NCI-H226 (cell line): ENCODE results near the gene DUSP10.

Source experiments
- DNase-seq: peaks from one replicate; pipeline ENCODE4 v3.0.0-alpha.2; 2015

The DUSP10 gene

GRCh38 chr1:221728037-221728505 is 13.8 kb downstream of the DUSP10 start:
- DNase-seq: no peak

- DNase-seq: no peak
These were observed 14.5 kb downstream of the DUSP10 start for GRCh38 chr1:221727146-221728036.

DNA sequence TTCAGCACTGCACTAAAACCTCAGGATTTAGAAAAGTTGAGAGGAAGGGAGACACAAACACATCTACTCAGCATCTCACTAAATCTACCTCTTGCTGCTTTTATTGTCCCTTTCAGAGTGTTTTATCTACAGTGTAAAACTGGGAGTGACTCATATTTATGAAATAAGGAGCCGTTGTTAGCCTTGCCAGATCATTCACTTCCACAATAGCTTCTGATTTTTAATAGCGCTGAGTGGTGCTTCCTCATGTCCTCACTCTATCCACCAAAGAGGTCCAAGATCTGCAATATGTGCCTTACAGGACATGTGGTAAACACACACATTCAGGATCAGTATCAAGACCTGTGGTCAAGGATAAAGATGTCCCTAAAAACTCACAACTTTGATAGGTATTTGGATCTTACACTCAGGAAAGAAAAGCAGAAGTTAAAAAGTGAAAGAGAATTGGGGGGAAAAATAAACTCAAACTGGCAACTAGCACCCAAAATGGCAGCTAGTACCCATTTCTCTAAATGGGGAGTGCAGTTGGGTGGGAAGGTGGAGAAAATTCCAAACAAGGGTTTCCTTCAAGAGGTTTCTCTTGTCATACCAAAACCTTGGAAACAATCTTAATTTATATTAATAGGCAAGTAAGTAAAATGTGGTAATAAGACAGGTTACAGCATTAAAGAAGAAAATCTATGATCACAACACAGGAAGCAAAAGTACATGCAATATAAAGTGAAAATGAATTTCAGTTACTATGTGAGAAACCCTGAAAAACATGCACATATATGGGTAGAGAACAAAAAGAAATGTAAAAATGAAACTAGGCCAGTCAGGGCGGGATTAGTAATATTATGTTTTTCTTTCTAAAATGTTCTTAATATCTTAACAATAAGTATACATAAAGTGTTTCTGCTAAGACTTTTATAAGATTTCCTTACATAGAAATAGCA is 15.9 kb downstream of the DUSP10 start:
- no peak for DNase-seq

DNA sequence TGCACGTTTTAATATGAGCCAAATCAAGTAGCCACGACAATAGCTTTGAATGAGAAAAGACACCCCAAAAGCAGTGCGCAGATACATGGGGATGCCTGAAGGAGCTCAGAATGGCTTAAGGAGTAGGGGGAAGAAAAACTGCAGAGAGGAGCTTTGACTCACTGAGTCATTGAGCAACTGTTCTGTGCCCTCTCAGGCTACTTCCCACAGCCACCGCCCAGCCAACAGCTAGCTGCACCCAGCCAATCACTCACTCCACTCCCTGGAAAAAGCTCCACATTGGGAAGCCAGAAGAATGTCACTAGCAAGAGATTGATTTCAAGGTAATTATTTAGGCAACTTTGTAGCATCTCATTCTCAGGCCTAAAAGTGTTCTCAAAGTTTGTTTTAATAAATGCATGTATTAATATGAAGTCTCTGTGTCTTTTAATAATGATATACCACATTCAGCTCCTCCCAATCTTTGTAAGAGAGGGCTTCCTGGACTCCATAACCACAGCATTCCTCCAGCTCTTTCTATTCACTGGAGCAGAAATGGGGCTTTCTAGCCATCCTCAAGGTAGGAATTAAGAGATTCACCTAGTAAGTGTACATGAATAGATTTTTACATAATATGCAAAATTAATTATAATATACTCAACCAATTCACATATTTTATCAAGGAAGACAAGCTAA is 16.8 kb downstream of the DUSP10 start:
- DNase-seq: peak; percentile 22

DNA sequence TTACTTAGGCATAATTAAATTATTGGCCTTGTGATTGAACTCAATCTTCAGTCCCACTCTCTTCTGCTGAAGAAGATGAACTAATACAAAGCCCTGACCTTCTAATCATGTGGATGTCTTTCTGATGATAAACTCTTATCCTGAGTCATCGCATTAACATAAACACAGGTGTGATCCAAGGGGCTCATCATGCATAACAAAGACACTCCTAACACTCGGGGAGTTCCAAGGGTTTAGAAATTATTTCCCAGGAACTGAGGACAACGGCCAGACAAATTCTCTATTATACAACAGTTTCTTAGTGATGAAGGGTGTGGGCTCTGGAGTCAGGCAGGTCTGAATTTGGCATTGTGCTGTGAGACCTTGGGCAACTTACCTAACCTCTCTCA is 18.0 kb downstream of the DUSP10 start:
- DNase-seq: no peak

DNA sequence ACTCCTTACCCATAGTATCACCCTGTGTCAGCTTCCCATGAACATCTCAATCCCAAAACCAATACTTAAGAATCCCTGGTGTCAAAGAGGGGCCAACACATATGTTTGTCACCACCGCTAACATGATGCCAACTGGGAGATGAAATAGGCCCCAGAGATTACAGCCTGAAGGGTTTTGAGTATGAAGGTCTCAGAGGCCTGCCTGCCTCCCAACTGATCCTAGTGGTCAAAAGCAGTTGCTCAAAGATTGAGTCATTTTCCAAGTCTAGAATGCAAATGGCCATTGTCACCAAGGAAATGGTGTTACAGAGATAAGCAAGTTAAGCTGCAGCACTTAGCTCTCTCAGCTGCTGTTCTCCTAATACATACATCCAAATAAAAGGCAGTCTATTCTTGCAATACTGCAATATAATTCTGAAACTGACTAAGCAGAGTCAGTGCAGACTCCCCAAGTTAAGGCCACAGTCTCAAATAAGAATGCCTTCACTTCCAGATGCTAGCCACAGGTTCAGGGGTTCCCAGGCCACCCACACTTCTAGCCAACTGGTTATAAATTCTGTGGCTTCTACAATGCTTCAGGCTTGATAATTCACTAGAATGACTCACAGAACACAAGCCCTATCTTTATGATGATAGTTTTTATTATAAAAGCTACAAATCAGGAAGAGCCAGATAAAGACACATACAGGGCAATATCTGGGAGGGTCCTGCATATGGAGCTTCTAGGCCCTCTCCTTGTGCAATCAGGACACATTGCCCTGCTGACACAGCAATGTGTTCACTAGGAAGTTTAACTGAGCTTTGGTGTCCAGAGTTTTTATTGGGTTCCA is 18.7 kb downstream of the DUSP10 start:
- DNase-seq: no peak

GRCh38 chr1:221722254-221723017 is 19.5 kb downstream of the DUSP10 start:
- no peak for DNase-seq

- DNase-seq: no peak
These were observed 21.3 kb downstream of the DUSP10 start for GRCh38 chr1:221720545-221720944.

- no peak for DNase-seq
These were observed 21.9 kb downstream of the DUSP10 start for GRCh38 chr1:221719987-221720386.

DNA sequence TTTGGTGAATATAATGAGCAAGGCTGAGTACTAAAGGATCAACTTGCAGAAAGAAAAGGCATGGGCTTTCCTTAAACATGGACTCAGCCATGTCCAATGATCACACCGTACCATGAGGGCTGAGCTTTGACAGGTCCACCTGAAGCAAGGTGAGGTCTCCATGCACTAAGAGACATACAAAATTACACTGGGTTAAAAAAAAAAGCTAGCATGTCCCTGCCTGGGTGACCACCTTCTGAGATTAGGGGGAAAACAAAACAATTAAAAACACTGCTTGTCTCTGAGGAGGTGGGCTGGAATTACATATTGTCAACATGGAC is 22.7 kb downstream of the DUSP10 start:
- no peak for DNase-seq

- DNase-seq: peak; percentile 7
These were observed 23.3 kb downstream of the DUSP10 start for GRCh38 chr1:221718381-221719277.

GRCh38 chr1:221717485-221717853 is 24.4 kb downstream of the DUSP10 start:
- no peak for DNase-seq

GRCh38 chr1:221716713-221717484 is 25.0 kb downstream of the DUSP10 start:
- DNase-seq: no peak

DNA sequence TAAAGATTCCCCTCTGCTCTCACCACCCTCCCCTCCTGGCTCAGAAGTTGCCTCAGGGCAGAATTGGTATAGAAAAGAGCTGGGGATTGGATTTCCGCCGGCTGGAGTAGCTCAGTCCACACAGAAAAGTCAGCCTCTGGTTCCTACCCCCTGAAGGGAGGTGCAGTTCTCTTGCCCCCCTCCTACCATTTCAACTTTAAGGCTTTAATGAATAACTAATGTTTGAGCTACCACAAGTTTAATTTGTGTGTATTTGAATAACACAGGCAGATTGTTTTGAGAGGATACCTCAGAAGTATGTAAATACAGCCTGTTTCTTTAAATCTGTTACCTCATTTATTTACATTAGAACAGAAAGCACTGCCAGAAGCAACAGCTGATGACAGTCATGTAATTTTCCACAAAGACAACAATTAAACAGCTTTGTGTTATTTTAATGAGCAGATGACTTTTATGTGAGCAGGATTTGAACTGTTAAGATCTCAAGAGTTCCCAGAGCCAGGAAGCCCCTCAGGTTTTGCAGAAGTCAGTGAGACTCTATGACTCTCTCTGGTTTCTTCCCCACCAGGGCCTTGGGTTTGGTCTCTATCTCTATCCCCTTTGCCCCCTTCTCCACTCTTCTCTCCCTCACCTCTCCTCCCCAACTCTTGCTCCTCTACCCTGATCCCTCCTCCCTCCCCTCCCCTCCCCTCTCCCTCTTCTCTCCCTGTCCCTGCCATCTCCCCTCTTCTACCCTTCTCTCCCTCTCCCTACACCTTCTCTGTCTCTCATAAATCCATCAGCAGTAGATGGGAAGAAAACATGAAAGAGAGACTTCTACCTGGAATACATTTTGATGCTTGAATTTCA is 26.3 kb downstream of the DUSP10 start:
- no peak for DNase-seq

DNA sequence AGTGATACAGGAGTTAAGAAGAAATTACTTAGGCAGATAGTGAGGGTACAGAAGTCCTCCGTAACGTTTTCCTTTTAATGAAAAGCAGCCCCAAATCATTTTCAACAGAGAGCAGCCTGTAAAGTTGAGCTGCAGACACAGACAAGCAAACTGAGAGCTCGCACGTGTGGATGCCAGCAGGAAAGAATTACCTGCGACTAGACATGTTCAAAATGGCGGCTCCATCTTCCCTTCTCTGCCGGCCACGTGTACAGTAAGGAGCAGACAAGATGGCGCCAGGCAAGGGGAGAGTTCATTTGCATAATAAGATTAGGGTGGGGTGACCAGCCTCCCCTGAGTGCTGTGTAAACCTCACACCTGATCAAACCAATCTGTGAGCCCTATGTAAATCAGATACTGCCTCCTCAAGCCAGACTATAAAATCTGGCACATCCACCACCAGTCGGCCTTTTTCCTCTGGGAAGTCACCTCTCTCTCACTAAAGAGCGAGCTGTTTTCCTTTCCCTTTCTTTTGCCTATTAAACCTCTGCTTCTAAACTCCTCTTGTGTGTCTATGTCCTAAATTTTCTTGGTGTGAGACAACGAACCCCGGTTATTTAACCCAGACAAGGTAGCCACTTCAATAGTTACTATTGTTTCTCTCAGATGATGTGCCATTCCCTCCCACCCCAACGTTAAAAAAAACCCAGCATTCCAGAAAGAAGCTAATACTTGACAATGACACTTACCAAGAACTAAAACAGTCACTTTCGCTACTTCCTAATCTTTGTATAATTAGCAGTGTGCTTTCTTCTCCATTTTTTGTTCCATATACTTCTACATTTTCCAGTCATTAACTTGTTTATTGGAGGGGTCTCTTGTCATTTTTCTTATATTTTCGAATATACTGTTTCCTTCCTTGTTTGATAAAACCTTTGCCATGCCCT is 27.4 kb downstream of the DUSP10 start:
- no peak for DNase-seq

DNA sequence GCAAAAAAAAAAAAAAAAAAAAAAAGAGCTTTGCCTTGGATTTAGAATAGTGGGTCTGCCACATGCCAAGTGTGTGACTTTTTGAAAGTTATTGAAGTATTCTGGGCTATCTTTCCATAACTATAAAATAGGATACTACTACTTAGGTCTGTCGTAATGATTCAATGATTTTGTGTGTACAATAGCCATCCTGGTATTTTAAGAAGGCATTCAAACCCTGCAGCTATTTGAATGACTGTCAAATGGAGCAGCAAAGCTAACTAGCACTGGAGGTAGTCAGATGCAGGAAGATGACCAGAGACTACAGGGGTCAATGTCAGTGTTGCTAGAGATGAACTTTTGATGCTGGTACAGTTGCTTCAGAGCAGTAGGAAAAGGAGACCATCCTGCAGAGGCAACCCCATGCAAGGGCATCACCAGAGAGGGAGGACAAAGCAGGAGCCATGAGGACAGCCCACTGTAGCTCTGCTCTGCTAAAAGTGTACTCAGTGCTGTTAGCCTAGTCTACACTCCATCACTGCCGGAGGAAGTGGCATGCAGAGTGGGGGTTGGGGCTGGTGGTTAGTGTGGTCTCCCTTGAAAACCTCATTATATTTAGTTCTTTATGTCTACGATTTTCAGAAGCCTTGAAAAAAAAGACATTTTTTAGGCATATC is 29.0 kb downstream of the DUSP10 start:
- DNase-seq: no peak

- peak; percentile 77 for DNase-seq
These were observed 29.6 kb downstream of the DUSP10 start for GRCh38 chr1:221712198-221712684.
